ENCODE results near the gene PGAP6. TPM values are rescaled to one million over a fixed set of nuclear protein-coding genes. Genes with fewer than 3 reads are reported as not detected.

Gene PGAP6
- total and polyA plus RNA-seq, 9 of the 15 experiments (the other 6 are each of a cell fraction or from before 2014, with no cell fraction given), result 0.45 to 50.2 (median 39.3) TPM

DNA sequence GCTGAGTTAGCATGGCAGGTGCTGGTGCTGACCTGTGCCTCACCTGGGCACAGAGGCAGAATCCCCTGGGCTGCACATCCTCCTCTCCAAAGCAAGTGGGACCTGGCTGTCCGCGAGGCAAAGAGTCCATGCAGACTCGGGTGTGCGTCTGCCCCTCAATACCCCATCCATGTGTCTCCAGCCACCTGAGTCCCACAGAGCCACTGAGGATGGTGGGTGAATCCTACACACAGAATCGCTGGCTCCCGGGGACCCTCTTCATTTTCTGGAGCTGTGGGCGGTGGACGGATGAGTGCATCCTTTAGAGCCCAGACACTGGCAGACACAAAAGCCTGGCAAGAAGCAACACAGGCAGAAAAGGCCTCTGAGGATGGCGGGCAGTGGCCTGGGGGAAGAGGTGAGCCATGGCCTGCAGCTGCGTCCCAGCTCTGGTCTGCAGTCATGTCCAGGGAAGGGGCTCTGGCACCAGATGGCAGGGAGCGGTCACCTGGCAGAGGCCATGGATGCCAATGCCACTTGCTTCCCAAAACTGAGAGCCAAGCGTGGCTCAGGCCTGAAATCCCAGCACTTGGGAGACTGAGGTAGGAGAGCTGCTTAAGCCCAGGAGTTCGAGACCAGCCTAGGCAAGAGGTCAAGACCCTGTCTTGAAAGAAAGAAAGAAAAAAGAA, 59.2 kb downstream of the PGAP6 start:
- Histone ChIP-seq H3K27me3 (ENCODE audit: control insufficient read depth in 2 of 2, insufficient read depth in 2 of 2, low read length in 2 of 2) (no peaks in the 10 kb centered on the region), H3K4me2 (ENCODE audit: insufficient read depth, low read length) (no peak overlapping the region), H3K4me3 (no peak overlapping the region), H3K27ac (ENCODE audit: extremely low read depth, low read depth, low read length) (no peak overlapping the region), H2AFZ (ENCODE audit: low read depth, low read length) (no peak overlapping the region), H3K9me1 (ENCODE audit: control insufficient read depth, insufficient read depth, low read length) (peaks cover 9% of the 10 kb centered on the region), H3K4me1 (replicated peaks in 1 of 2; ENCODE audit: control insufficient read depth in 2 of 2, insufficient read depth in 2 of 2, low read length in 2 of 2) (peaks cover 21 to 71% of the 10 kb centered on the region in 2 experiments), H3K9me3 (replicated peaks; ENCODE audit: control insufficient read depth, insufficient read depth, low read depth, low read length) (no peaks in the 10 kb centered on the region), H4K20me1 (replicated peaks; ENCODE audit: control insufficient read depth, insufficient read depth, low read length) (peaks cover 42% of the 10 kb centered on the region; the same call in 1 of the 2 replicates), H3K36me3 (ENCODE audit: control insufficient read depth, insufficient read depth, low read length) (peaks cover 45% of the 10 kb centered on the region), H3K9ac (ENCODE audit: insufficient read depth in 1 of 2, low read depth in 2 of 2, low read length in 2 of 2) (peak overlapping the region in 1 of 2 experiments; percentile 66; a peak in 1 of 4 replicates), H3K79me2 (ENCODE audit: control insufficient read depth, insufficient read depth, low read length) (peaks cover 89% of the 10 kb centered on the region)
- CTCF ChIA-PET (ENCODE audit: low intra/inter-chr PET ratio), result no interaction called here
- POLR2A ChIA-PET, result interaction anchor here (1.3 kb wide), 1 partner anchor 15 kb away, joined by 5 read pairs; no protein-coding TSS in a partner anchor
- no TSS peak for BruUV-seq (replicated peaks)
- no peak for TF ChIP-seq RNF2 (IDR thresholded peaks at IDR 0.05)
- TF ChIP-seq MAFK (IDR thresholded peaks at IDR 0.05; ENCODE audit: low read length), result no peak
- TF ChIP-seq TRIM24 (IDR thresholded peaks at IDR 0.05), result no peak
- TF ChIP-seq, protein P1, sequence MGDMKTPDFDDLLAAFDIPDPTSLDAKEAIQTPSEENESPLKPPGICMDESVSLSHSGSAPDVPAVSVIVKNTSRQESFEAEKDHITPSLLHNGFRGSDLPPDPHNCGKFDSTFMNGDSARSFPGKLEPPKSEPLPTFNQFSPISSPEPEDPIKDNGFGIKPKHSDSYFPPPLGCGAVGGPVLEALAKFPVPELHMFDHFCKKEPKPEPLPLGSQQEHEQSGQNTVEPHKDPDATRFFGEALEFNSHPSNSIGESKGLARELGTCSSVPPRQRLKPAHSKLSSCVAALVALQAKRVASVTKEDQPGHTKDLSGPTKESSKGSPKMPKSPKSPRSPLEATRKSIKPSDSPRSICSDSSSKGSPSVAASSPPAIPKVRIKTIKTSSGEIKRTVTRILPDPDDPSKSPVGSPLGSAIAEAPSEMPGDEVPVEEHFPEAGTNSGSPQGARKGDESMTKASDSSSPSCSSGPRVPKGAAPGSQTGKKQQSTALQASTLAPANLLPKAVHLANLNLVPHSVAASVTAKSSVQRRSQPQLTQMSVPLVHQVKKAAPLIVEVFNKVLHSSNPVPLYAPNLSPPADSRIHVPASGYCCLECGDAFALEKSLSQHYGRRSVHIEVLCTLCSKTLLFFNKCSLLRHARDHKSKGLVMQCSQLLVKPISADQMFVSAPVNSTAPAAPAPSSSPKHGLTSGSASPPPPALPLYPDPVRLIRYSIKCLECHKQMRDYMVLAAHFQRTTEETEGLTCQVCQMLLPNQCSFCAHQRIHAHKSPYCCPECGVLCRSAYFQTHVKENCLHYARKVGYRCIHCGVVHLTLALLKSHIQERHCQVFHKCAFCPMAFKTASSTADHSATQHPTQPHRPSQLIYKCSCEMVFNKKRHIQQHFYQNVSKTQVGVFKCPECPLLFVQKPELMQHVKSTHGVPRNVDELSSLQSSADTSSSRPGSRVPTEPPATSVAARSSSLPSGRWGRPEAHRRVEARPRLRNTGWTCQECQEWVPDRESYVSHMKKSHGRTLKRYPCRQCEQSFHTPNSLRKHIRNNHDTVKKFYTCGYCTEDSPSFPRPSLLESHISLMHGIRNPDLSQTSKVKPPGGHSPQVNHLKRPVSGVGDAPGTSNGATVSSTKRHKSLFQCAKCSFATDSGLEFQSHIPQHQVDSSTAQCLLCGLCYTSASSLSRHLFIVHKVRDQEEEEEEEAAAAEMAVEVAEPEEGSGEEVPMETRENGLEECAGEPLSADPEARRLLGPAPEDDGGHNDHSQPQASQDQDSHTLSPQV (IDR thresholded peaks at IDR 0.05), result no peak
- TF ChIP-seq MCM5 (IDR thresholded peaks at IDR 0.05; ENCODE audit: low read depth), result no peak
- no peak for TF ChIP-seq TCF3 (CRISPR knock-in tag; IDR thresholded peaks at IDR 0.05)
- TF ChIP-seq E2F1 (CRISPR knock-in tag; IDR thresholded peaks at IDR 0.05), result no peak
- TF ChIP-seq ZNF780A (CRISPR knock-in tag; IDR thresholded peaks at IDR 0.05), result no peak
- no peak for TF ChIP-seq MED1 (CRISPR knock-in tag; IDR thresholded peaks at IDR 0.05; ENCODE audit: borderline replicate concordance)
- TF ChIP-seq CBX3 (IDR thresholded peaks at IDR 0.05; ENCODE audit: borderline replicate concordance in 1 of 2, low read length in 2 of 2), result no peak
- TF ChIP-seq BCL6 (CRISPR knock-in tag; IDR thresholded peaks at IDR 0.05), result no peak
- no peak for TF ChIP-seq TEAD4 (IDR thresholded peaks at IDR 0.05; ENCODE audit: low read length)
- TF ChIP-seq TEAD4 (CRISPR knock-in tag; IDR thresholded peaks at IDR 0.05; ENCODE audit: borderline replicate concordance), result no peak
- TF ChIP-seq ZNF778 (CRISPR knock-in tag; IDR thresholded peaks at IDR 0.05), result no peak
- no peak for TF ChIP-seq CBFA2T3 (IDR thresholded peaks at IDR 0.05)
- TF ChIP-seq, protein P2, sequence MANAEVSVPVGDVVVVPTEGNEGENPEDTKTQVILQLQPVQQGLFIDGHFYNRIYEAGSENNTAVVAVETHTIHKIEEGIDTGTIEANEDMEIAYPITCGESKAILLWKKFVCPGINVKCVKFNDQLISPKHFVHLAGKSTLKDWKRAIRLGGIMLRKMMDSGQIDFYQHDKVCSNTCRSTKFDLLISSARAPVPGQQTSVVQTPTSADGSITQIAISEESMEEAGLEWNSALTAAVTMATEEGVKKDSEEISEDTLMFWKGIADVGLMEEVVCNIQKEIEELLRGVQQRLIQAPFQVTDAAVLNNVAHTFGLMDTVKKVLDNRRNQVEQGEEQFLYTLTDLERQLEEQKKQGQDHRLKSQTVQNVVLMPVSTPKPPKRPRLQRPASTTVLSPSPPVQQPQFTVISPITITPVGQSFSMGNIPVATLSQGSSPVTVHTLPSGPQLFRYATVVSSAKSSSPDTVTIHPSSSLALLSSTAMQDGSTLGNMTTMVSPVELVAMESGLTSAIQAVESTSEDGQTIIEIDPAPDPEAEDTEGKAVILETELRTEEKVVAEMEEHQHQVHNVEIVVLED (CRISPR knock-in tag; IDR thresholded peaks at IDR 0.05), result no peak
- TF ChIP-seq RHOXF2B (CRISPR knock-in tag; conservative IDR thresholded peaks at IDR 0.05), result no peak
- ATAC-seq (no peak), FAIRE-seq (no peak), DNase-seq (ENCODE audit: extremely low read depth in 1 of 4, low spot score in 3 of 4) (no peak)
- intact Hi-C loops (cut with micrococcal nuclease), result no loop called here
- 94% methylated on average over 12 of the region's 13 CpGs for WGBS (ENCODE audit: insufficient coverage, low coverage, missing lambda C conversion rate)
- in situ Hi-C loops (cut with MboI), result no loop called here

Measured in K562 (cell line).